ENCODE results near the gene PDE4A. TPM values are rescaled to one million over a fixed set of nuclear protein-coding genes. Genes with fewer than 3 reads are reported as not detected.

Gene PDE4A
- total and polyA plus RNA-seq, 2 of the 13 experiments (the other 11 are each of a cell fraction or from before 2014, with no cell fraction given) = 1.1 to 4.1 TPM

DNA sequence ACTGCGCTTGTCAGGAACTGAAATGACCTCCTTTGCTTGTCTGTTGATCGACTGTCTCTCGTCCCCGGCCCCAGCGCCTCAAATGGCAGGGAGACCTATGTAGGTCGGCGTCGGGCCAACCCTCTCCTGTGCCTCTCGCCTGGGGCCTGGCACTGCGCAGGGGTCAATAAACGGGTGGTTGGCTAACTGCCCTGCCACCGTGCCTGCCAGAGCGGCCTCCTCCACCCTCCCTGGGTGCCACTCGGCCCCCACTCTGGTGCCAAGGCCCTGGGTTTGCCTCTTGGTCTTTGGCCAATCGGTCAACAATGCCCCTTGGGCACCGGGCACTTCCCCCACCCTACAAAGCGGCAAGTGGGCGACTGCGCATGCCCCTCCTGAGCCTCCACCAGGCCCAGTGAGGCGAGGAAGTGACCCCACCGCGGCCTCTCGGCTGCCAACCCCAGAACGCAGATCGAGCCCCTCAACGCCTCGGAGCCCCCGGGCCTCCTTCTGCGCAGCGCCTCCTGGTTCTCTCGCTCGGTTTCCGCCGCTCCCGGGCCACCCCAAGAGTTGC, 81.7 kb downstream of the PDE4A start (continued):
- TF ChIP-seq, protein P1, sequence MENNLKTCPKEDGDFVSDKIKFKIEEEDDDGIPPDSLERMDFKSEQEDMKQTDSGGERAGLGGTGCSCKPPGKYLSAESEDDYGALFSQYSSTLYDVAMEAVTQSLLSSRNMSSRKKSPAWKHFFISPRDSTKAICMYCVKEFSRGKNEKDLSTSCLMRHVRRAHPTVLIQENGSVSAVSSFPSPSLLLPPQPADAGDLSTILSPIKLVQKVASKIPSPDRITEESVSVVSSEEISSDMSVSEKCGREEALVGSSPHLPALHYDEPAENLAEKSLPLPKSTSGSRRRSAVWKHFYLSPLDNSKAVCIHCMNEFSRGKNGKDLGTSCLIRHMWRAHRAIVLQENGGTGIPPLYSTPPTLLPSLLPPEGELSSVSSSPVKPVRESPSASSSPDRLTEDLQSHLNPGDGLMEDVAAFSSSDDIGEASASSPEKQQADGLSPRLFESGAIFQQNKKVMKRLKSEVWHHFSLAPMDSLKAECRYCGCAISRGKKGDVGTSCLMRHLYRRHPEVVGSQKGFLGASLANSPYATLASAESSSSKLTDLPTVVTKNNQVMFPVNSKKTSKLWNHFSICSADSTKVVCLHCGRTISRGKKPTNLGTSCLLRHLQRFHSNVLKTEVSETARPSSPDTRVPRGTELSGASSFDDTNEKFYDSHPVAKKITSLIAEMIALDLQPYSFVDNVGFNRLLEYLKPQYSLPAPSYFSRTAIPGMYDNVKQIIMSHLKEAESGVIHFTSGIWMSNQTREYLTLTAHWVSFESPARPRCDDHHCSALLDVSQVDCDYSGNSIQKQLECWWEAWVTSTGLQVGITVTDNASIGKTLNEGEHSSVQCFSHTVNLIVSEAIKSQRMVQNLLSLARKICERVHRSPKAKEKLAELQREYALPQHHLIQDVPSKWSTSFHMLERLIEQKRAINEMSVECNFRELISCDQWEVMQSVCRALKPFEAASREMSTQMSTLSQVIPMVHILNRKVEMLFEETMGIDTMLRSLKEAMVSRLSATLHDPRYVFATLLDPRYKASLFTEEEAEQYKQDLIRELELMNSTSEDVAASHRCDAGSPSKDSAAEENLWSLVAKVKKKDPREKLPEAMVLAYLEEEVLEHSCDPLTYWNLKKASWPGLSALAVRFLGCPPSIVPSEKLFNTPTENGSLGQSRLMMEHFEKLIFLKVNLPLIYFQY (CRISPR knock-in tag; IDR thresholded peaks at IDR 0.05; ENCODE audit: borderline replicate concordance) = no peak
- TF ChIP-seq, protein P2, sequence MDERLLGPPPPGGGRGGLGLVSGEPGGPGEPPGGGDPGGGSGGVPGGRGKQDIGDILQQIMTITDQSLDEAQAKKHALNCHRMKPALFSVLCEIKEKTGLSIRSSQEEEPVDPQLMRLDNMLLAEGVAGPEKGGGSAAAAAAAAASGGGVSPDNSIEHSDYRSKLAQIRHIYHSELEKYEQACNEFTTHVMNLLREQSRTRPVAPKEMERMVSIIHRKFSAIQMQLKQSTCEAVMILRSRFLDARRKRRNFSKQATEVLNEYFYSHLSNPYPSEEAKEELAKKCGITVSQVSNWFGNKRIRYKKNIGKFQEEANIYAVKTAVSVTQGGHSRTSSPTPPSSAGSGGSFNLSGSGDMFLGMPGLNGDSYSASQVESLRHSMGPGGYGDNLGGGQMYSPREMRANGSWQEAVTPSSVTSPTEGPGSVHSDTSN (CRISPR knock-in tag; IDR thresholded peaks at IDR 0.05) = no peak
- TF ChIP-seq PHF5A (CRISPR knock-in tag; IDR thresholded peaks at IDR 0.05; ENCODE audit: low read depth, unreplicated experiment) (no peak), DNMT1 (CRISPR knock-in tag; IDR thresholded peaks at IDR 0.05) (no peak), SRSF9 (IDR thresholded peaks at IDR 0.05; ENCODE audit: borderline replicate concordance, insufficient read depth, low read depth, low read length, poor library complexity, severe bottlenecking) (no peak), ZNF296 (CRISPR knock-in tag; conservative IDR thresholded peaks at IDR 0.05) (no peak), ZBTB7A (CRISPR knock-in tag; IDR thresholded peaks at IDR 0.05) (no peak), ZNF556 (CRISPR knock-in tag; IDR thresholded peaks at IDR 0.05; ENCODE audit: borderline replicate concordance) (no peak), TMF1 (CRISPR knock-in tag; IDR thresholded peaks at IDR 0.05; ENCODE audit: low read depth) (no peak), ZFP37 (CRISPR knock-in tag; IDR thresholded peaks at IDR 0.05; ENCODE audit: borderline replicate concordance) (no peak), GABPB1 (CRISPR knock-in tag; IDR thresholded peaks at IDR 0.05) (peak; percentile 42), ZNF790 (CRISPR knock-in tag; IDR thresholded peaks at IDR 0.05; ENCODE audit: borderline replicate concordance) (no peak), HNRNPL (IDR thresholded peaks at IDR 0.05; ENCODE audit: low read depth, low read length) (peak; percentile 100), KAT7 (CRISPR knock-in tag; IDR thresholded peaks at IDR 0.05; ENCODE audit: borderline replicate concordance) (0 out of 2 replicates have a peak, but pooled peaks have one; percentile 44), HDAC1 (CRISPR knock-in tag; IDR thresholded peaks at IDR 0.05) (peak; percentile 4; the same call in 1 of the 2 replicates)
- TF ChIP-seq, protein P3, sequence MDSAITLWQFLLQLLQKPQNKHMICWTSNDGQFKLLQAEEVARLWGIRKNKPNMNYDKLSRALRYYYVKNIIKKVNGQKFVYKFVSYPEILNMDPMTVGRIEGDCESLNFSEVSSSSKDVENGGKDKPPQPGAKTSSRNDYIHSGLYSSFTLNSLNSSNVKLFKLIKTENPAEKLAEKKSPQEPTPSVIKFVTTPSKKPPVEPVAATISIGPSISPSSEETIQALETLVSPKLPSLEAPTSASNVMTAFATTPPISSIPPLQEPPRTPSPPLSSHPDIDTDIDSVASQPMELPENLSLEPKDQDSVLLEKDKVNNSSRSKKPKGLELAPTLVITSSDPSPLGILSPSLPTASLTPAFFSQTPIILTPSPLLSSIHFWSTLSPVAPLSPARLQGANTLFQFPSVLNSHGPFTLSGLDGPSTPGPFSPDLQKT (CRISPR knock-in tag; IDR thresholded peaks at IDR 0.05; ENCODE audit: borderline replicate concordance) = no peak
- TF ChIP-seq, protein P4, sequence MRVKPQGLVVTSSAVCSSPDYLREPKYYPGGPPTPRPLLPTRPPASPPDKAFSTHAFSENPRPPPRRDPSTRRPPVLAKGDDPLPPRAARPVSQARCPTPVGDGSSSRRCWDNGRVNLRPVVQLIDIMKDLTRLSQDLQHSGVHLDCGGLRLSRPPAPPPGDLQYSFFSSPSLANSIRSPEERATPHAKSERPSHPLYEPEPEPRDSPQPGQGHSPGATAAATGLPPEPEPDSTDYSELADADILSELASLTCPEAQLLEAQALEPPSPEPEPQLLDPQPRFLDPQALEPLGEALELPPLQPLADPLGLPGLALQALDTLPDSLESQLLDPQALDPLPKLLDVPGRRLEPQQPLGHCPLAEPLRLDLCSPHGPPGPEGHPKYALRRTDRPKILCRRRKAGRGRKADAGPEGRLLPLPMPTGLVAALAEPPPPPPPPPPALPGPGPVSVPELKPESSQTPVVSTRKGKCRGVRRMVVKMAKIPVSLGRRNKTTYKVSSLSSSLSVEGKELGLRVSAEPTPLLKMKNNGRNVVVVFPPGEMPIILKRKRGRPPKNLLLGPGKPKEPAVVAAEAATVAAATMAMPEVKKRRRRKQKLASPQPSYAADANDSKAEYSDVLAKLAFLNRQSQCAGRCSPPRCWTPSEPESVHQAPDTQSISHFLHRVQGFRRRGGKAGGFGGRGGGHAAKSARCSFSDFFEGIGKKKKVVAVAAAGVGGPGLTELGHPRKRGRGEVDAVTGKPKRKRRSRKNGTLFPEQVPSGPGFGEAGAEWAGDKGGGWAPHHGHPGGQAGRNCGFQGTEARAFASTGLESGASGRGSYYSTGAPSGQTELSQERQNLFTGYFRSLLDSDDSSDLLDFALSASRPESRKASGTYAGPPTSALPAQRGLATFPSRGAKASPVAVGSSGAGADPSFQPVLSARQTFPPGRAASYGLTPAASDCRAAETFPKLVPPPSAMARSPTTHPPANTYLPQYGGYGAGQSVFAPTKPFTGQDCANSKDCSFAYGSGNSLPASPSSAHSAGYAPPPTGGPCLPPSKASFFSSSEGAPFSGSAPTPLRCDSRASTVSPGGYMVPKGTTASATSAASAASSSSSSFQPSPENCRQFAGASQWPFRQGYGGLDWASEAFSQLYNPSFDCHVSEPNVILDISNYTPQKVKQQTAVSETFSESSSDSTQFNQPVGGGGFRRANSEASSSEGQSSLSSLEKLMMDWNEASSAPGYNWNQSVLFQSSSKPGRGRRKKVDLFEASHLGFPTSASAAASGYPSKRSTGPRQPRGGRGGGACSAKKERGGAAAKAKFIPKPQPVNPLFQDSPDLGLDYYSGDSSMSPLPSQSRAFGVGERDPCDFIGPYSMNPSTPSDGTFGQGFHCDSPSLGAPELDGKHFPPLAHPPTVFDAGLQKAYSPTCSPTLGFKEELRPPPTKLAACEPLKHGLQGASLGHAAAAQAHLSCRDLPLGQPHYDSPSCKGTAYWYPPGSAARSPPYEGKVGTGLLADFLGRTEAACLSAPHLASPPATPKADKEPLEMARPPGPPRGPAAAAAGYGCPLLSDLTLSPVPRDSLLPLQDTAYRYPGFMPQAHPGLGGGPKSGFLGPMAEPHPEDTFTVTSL (CRISPR knock-in tag; IDR thresholded peaks at IDR 0.05; ENCODE audit: borderline replicate concordance) = no peak
